NCI-H2196 (cell line): ENCODE measurements around the gene PGS1.
A peak's percentile ranks its signal among the peaks of the same experiment; 100 is the strongest.

Source experiments
- DNase-seq: peaks from one replicate; lab custom pipeline; 2025; ENCODE audit not compliant: unreplicated experiment; lab: John Stamatoyannopoulos, UW

The PGS1 gene

DNA sequence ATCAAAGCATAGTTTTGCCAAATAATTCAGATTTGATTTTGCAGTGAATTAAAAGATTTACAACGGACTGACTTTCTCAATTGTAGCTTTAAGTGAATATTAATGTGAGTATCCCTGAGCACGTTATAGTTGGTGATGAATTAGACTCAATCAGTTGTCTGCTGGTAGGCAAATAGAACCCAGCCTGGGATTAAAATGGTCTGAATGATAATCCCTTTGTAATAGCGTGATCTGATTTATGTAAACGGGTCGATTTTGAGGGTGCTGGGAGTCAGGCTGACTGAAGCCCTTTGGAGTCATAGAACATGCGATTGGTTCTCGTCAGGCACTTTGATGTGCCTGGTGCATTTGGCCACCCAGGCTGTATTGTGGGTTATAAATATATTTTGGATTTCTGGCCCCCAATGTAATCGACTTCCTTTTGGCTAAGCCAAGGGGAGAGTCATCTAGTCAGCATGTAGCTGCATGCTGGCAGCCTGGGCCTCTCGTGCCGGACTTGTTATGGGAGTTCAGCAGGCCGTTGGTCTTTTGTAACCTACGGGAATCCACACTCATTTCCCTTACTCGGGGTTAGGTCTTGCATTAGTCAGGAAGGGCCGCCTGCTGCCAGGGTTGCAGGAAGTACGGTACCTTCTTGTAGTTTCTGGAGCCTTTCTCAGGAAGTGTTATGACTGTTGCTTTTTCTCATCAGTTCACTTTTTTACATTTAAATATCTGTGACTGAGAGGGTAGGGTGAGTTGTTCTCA, 5.4 kb downstream of the PGS1 start:
- DNase-seq = no peak

DNA sequence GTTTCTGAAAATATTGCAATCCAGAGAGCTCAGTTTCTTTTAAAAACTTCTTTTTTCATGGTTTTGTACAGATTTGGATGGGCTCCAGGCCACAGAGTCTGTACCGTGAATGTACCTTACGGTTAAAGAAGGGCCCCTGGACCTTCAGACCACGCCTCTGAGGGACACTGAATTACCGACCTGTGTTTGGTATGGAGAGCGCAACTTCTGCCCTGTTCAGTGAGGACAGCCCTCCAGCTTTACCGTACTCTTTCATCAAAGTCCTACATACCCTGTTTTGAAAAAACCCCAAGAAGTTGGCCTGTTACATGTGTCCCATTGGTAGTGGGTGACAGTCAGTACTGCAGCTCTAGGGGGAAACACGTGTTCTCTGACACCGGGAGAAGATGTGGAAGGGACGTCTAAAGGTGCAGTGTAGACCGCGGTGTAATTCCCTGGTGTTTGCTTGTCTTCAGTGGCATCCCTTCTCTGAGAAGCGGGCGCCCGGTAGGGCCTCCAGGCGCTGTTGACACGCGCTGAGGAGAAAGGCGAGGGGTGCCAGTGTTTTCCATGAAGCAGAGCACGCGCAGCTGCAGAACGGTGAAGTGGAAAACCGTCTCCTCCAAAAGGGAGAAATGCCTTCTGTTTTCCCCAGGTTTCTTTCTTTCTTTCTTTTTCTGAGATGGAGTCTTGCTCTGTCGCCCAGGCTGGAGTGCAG, 6.2 kb downstream of the PGS1 start:
- no peak for DNase-seq

DNA sequence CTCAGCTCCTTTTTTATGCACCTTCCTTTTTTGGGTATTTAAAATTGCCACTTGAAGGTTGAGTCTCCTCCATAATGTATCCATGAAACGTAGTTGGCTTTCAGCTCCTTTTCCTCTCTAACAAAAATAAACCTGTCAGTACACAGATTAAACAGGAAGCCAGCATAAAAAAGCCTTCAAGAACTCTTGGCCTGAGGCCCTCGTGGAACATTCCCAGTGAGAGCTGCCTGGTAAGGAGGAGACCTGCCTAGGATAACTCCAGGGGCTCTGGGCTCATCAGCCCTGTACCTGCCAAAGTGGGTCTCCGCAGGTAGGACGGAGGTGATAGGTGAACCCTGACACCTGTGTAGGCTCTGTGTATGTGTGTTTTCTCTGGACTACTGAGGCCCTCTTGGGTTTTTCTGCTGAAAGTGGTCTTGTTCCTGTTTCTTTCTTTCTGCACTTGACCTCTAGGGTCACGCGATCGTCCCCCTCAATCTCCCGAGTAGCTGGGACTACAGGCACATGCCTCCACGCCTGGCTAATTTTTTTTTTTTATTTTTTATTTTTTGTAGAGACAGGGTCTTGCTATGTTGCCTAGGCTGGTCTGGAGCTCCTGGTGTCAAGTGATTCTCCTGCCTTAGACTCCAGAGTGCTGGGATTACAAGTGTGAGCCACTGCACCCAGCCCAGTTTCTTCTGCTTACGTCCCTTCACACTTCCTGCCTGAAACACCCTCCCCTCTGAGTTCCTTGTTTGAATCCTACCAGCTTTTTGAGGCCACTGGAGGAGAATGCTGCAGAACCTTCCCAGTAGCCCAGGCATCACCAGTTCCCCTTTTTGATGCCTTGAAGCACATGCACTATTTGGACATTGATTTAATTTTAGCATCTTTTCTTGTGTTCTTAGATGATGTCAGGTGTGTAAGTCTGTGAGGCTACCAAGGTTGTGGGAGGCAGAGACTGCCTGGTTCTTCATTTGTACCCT, 9.8 kb downstream of the PGS1 start:
- no peak for DNase-seq

- no peak for DNase-seq
Observed at GRCh38 chr17:78390241-78391050, 12.0 kb downstream of the PGS1 start.

DNA sequence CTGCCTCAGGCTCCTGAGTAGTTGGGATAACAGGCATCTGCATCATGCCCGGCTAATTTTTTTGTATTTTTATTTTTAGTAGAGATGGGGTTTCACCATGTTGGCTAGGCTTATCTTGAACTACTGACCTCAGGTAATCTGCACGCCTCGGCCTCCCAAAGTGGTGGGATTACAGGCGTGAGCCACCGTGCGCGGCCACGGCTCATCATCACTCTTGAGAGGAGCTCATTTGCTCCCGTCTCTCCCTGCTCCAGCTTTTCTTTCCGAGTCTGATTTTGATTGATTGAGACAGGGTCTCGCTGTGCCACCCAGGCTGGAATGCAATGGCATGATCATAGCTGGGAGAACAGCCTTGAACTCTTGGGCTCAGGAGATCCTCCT, 12.6 kb downstream of the PGS1 start:
- DNase-seq = no peak

GRCh38 chr17:78391843-78392242, 13.4 kb downstream of the PGS1 start:
- DNase-seq = no peak

- DNase-seq = no peak
Observed at GRCh38 chr17:78392295-78392694, 13.8 kb downstream of the PGS1 start.

GRCh38 chr17:78393575-78393974, 15.1 kb downstream of the PGS1 start:
- DNase-seq = no peak

DNA sequence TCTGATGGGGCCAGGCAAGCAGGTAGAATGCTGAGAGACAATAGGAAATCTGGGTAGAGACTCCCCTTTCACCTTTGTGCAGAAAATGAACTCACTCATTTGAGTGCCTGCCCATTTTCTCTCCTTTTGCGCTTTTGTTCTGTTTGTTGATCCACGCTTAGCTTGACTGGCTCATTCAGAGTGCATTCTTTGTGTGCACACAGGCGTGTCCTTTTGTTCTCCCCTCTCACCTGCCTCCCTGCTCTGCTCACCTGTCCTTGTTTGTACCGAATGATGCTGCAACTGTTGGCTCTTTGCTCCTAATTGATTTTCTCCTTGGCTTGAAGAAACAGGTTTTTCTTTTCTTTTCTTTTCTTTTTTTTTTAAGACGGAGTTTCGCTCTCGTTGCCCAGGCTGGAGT, 15.8 kb downstream of the PGS1 start:
- DNase-seq = peak; percentile 92

DNA sequence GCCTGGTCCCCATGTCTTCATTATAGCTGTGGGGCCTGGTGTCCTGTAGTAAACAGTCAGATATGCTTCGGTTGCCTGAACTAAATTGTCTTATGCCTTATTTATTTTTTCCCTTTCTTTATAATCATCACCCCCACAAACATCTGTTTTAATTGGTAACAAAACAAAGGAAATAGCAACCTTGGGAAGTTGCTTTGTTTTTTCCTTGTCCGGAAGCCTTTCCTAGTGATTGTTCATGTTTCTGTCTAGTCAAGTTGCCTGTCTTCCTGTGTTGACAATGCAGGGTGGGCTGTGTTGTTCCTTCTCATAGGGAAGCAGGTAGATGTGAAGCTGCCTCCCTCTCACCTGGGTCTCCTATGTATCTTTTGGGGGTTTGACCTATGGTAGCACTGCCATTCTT, 16.7 kb downstream of the PGS1 start:
- no peak for DNase-seq

DNA sequence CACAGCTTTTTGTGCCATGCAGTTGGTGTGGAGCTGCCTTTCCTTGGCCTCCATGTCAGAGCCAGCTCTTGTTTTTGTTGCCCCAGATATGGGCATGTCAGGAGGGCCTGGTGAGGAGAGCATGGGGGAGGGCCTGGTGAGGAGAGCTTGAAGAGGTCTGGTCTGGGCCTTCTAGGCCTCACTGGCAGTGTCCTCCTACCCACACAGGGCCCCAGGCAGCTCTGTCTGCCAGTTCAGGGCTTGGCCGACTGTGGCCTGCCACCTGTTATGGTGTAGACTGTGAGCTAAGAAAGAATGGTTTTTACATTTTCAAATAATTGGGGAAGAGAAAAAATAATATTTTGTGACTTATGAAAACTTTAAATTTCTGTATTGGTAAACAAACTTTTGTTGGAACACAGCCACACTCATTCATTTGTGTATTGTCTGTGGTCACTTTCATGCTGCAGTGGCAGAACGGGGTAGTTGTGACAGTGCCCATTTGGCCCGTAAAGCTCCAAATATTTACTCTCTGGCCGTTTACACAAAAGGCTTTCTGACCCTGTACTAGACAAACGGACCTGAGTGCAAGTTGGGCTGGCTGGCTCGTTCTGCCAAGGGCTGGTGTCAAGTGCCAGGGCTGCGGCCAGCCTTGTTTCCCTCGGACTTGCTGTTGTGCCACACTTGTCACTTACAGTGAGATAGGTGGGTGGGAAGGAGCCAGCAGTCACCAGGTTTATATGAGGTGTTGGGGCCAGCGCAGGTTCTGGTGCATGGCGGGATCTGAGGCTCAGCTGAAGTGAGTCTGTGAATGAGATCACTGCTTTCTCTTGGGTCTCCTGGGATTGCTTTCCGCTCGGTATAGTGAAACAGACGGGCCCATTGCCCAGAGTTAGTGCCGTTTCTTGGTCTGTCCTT, 18.2 kb downstream of the PGS1 start:
- peak; percentile 45 for DNase-seq

GRCh38 chr17:78397681-78398101, 19.2 kb downstream of the PGS1 start:
- no peak for DNase-seq

DNA sequence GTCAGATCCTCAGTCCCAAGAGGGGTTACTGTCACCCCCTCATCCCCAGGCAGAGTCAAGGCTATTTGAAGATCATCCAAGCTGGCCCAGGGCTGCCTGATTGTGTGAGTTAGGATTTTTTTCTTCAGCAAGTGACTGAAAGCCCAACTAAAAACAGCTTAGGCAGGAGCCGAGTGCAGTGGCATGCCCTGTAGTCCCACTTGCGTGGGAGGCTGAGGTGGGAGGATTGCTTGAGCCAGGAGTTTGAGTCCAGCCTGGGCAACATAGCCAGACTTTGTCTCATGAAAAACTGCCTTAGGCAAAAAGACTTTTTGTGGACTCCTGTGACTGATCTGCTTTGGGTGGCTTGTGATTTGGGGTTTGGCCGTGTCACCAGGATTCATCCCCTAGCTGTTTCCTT, 19.9 kb downstream of the PGS1 start:
- DNase-seq = no peak

GRCh38 chr17:78399028-78399692, 20.7 kb downstream of the PGS1 start:
- DNase-seq = no peak

DNA sequence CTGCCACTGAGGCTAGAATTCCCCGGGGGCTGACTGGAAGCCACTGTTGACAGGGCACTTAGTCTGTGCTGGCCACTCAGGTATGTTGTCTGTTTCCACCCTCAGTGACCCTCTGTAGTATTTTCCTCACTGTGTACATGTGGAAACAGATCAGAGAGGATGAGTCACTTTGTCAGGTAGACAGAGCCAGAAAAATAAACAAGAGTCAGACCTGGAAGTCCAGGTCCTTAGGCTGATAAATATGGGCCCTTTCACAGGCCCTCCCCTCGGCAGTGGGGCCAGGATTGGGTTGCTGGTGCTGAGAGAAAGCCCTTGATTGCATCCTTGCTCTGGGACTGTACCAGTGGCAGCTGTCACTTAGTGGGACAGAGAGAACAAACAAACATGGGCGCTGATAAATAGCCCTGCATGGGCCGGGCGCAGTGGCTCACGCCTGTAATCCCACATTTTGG, 21.3 kb downstream of the PGS1 start:
- no peak for DNase-seq

DNA sequence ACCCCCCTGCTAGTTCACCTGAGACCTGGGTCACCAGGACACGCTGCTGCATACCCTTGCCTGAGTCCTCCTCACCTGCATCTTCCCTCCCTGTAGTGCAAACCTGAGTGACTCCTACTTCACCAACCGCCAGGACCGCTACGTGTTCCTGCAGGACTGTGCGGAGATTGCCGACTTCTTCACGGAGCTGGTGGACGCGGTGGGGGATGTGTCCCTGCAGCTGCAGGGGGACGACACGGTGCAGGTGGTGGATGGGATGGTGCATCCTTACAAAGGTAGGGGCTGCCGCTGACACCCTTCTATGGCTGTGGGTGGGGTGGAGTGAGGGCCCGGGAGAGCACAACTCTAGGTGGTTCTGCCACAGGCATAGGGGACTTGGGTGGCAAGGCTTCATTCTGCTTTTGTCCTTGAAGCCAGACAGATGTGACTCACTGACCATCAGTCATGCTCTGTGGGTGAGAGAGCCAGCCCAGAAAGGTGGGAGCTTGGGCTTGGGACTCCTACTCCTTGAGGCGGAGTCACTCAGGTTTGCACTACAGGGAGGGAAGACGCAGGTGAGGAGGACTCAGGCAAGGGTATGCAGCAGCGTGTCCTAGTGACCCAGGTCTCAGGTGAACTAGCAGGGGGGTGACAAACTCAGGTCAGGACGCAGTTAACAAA, 22.3 kb downstream of the PGS1 start:
- no peak for DNase-seq

DNA sequence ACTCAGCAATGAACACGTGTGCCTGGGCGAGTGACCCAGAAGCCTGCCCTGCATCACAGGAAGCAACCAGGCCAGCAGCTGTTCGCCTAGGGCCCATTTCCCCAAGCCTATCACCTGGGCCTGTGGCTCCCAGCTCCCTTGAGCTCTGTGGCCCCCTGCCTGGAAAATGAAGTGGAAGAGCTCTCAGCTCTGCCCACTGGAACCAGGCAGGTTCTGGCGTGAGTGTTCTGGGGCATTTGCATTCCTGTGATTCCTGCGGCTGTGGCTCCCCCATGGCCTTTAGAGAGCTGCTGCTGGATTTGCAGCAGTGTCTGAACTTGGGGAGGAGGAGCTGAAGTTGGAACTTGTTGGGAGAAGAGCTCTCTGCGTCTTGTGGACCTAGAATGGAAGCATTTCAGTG, 22.8 kb downstream of the PGS1 start:
- no peak for DNase-seq

DNA sequence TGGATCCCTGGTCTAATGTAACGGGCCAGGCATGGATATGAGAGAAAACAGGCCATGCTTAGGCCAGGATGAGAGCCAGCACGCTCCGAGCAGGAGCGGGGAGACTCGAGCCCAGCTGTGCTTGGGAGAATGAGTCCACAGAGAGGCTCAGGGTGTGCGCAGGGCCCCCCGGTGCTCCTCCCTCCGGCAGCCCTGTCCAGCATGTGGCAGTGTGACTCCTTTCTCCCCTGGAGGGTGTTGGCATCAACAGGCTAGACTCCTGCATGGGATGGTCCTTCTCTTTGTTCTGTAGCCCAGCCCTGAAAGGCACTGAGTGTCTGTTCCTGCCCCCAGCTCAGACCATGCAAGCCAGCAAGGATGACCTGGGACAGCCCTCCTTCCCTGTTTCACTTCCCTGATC, 23.4 kb downstream of the PGS1 start:
- DNase-seq = no peak

- no peak for DNase-seq
Observed at GRCh38 chr17:78403822-78404221, 25.4 kb downstream of the PGS1 start.
